Karpas-422 (cell line): ENCODE results near the gene NHERF1. TPM values are rescaled to one million over a fixed set of nuclear protein-coding genes. Genes with fewer than 3 reads are reported as not detected.

Source experiments
- DNase-seq: peaks from one replicate; pipeline ENCODE4 v3.0.0-alpha.2; 2015
- H2AFZ ChIP-seq: fragments of 200-600 bp; sonication (generic); 2 replicates; pipeline ENCODE4 v1.6.1; 2014; ENCODE audit warnings: antibody characterized with exemption, low read length, mixed read lengths
- H3K27ac ChIP-seq: fragments of 200-600 bp; sonication (generic); 2 replicates; pipeline ENCODE4 v1.5.1; 2014; ENCODE audit warnings: mild to moderate bottlenecking, low read length, moderate library complexity
- H3K27me3 ChIP-seq: fragments of 200-600 bp; sonication (generic); 2 replicates; pipeline ENCODE4 v1.6.1; 2014; ENCODE audit warnings: low read length, mixed read lengths
- H3K36me3 ChIP-seq: fragments of 200-600 bp; sonication (generic); 2 replicates; pipeline ENCODE4 v1.6.1; 2014; ENCODE audit warnings: low read length, mixed read lengths; ENCODE audit not compliant: insufficient read depth
- H3K4me1 ChIP-seq: fragments of 200-600 bp; sonication (generic); 2 replicates; pipeline ENCODE4 v1.6.1; 2014; ENCODE audit warnings: mild to moderate bottlenecking, low read length, mixed read lengths
- H3K4me2 ChIP-seq: fragments of 200-600 bp; sonication (generic); 2 replicates; pipeline ENCODE4 v1.6.1; 2014; ENCODE audit warnings: low read length, low read depth, mild to moderate bottlenecking; ENCODE audit not compliant: poor library complexity, severe bottlenecking
- H3K4me3 ChIP-seq: fragments of 200-600 bp; sonication (generic); 2 replicates; pipeline ENCODE4 v1.5.1; 2014; ENCODE audit warnings: mild to moderate bottlenecking, antibody characterized with exemption, low read length, mixed read lengths
- H3K79me2 ChIP-seq: fragments of 200-600 bp; sonication (generic); 2 replicates; pipeline ENCODE4 v1.6.1; 2014; ENCODE audit warnings: mild to moderate bottlenecking, low read length, mixed read lengths
- H3K9ac ChIP-seq: fragments of 200-600 bp; sonication (generic); 2 replicates; pipeline ENCODE4 v1.6.0; 2014; ENCODE audit warnings: low read length
- H3K9me2 ChIP-seq: fragments of 200-600 bp; sonication (generic), shearing (Covaris generic); replicated peaks from 2 replicates; pipeline ENCODE4 v1.6.0; 2014; ENCODE audit warnings: mild to moderate bottlenecking, low read length, moderate library complexity; ENCODE audit not compliant: insufficient read depth
- H3K9me3 ChIP-seq: fragments of 300-700, 200-600 bp; sonication (generic); 2 replicates; pipeline ENCODE4 v1.6.1; 2014; ENCODE audit warnings: low read length, mixed read lengths
- H4K20me1 ChIP-seq: fragments of 200-600 bp; sonication (generic); 2 replicates; pipeline ENCODE4 v1.6.1; 2014; ENCODE audit warnings: mild to moderate bottlenecking, antibody characterized with exemption, low read length, low read depth; ENCODE audit not compliant: insufficient read depth
- total RNA-seq: library from RNA; depleted of rRNA; stranded (reverse); fragments of >200 nt; shearing (Covaris generic); gene quantifications from 2 replicates; pipeline ENCODE4 v1.2.3, GENCODE V29; 2014; ENCODE audit warnings: low replicate concordance

Gene NHERF1
- total RNA-seq, 1 experiment from 2014 or later: 24.4 TPM

DNA sequence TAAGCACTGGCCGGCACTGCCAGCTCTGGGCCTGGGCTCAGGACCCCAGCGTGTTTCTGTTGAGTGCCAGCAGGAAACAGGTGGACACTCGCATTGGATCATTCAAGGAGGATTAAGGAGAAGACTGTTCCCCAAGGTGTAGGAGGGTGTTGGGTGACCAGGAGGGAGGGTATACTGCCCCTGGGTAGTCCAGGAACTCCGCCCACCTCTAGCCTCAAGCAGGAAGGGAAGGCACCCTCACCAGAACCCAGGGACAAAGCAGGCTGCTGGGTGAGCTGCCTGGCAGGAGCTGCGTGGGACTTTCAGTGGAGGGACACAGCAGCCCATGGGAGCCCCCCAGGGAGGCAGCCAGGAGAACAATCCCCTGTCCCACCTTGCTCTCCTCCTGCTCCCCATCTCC lies 19.1 kb upstream of the NHERF1 start:
- Histone ChIP-seq H3K79me2 (no peaks in the 10 kb centered on the region), H3K36me3 (no peaks in the 10 kb centered on the region), H3K9ac (no peak overlapping the region), H3K27me3 (no peaks in the 10 kb centered on the region), H3K4me3 (no peak overlapping the region), H3K27ac (no peak overlapping the region), H4K20me1 (no peaks in the 10 kb centered on the region), H3K9me2 (no peaks in the 10 kb centered on the region), H3K9me3 (peaks cover 3% of the 10 kb centered on the region; the same call in 1 of the 2 replicates), H3K4me2 (no peak overlapping the region), H3K4me1 (no peaks in the 10 kb centered on the region; the same call in 1 of the 2 replicates), H2AFZ (no peak overlapping the region)
- DNase-seq: no peak

DNA sequence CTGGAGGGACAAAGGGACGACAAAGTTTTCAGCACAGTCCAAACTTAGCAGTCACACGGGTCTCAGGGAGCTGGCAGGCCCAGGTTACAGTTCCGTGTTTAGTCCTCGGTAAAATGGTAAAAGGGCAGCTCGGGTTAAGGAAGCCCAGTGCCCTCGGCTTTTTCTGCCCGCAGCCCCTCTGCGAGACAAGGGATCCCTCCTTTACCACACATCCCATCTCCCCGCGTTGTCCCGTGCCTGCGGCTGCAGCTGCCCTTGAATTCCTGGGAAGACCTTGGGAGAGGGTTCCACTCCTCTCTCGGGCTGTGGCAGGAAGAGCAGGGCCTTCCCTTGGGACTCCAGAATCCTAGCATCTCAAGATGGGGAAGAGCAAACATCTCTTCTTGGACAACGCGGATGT lies 18.6 kb upstream of the NHERF1 start:
- no peak overlapping the region for H3K4me3 ChIP-seq
- H4K20me1 ChIP-seq: no peaks in the 10 kb centered on the region
- H3K27ac ChIP-seq: no peak overlapping the region
- no peaks in the 10 kb centered on the region for H3K27me3 ChIP-seq
- no peaks in the 10 kb centered on the region for H3K79me2 ChIP-seq
- H3K9me3 ChIP-seq: peaks cover 3% of the 10 kb centered on the region; the same call in 1 of the 2 replicates
- H2AFZ ChIP-seq: no peak overlapping the region
- H3K9me2 ChIP-seq: no peaks in the 10 kb centered on the region
- H3K9ac ChIP-seq: no peak overlapping the region
- H3K36me3 ChIP-seq: no peaks in the 10 kb centered on the region
- no peak overlapping the region for H3K4me2 ChIP-seq
- no peaks in the 10 kb centered on the region; the same call in 1 of the 2 replicates for H3K4me1 ChIP-seq
- DNase-seq: no peak

DNA sequence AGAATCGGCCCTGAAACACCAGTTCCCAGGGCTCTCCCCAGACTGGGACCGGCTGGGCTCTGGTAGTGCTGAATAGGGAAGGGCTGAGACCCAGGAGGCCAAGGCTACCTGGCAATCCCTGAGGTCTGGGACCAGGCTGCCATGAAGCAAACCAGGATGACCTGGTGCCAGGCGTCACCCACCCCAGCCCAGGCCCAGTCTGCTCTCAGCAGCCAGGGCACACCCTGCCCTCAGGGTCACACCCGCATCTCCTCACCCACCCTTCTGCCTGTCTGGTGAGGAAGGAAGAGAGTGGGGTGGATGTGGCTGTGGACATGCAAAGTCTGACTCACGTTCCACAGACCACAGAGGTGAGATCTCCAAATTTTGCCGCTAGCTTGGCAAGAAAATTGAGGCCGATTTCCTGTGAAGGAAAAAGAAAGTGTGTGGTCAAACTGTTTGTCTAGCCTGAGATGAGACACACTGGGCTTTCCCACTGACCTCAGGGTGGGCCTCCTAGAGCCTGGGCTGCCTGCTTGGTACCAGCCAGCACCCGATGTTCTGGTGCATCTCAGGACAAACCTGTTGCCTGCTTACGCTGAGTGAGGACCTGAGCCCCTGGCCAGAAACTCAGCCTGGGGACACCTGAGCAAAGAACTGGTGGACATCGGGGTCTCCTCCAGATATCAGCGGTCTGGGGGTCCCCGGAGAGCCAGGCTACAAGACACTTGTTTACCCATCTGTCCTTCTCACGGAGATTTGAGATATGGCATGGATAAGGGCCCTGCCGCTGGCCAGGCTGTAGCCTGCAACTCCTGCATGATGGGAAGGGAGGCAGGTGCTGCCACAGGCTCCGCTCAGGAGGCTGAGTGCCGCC lies 17.7 kb upstream of the NHERF1 start:
- Histone ChIP-seq H3K4me3 (no peak overlapping the region), H3K4me2 (no peak overlapping the region), H3K9me2 (no peaks in the 10 kb centered on the region), H3K79me2 (no peaks in the 10 kb centered on the region), H3K4me1 (no peaks in the 10 kb centered on the region; the same call in 1 of the 2 replicates), H4K20me1 (no peaks in the 10 kb centered on the region), H3K36me3 (no peaks in the 10 kb centered on the region), H3K27ac (no peak overlapping the region), H3K9ac (no peak overlapping the region), H3K27me3 (no peaks in the 10 kb centered on the region), H2AFZ (no peak overlapping the region), H3K9me3 (peaks cover 3% of the 10 kb centered on the region; the same call in 1 of the 2 replicates)
- no peak for DNase-seq

DNA sequence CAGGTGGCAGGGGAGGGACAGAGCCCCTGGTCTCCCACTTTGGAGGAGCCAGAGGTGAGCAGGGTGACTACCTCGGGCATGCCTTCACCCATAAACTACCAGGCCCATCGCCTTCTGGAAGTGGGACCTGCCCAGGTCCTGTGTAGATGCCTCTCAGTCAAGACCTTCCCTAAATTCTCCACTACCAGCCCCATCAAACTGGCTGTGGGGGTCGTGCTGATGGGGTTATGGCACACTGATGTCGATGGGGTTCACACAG lies 17.2 kb upstream of the NHERF1 start:
- Histone ChIP-seq H3K27me3 (no peaks in the 10 kb centered on the region), H3K9me2 (no peaks in the 10 kb centered on the region), H3K27ac (no peak overlapping the region), H3K9me3 (peaks cover 3% of the 10 kb centered on the region; the same call in 1 of the 2 replicates), H2AFZ (no peak overlapping the region), H3K79me2 (no peaks in the 10 kb centered on the region), H3K36me3 (no peaks in the 10 kb centered on the region), H3K4me3 (no peak overlapping the region), H3K4me2 (no peak overlapping the region), H3K4me1 (peaks cover 2% of the 10 kb centered on the region), H3K9ac (no peak overlapping the region), H4K20me1 (no peaks in the 10 kb centered on the region)
- DNase-seq: no peak

DNA sequence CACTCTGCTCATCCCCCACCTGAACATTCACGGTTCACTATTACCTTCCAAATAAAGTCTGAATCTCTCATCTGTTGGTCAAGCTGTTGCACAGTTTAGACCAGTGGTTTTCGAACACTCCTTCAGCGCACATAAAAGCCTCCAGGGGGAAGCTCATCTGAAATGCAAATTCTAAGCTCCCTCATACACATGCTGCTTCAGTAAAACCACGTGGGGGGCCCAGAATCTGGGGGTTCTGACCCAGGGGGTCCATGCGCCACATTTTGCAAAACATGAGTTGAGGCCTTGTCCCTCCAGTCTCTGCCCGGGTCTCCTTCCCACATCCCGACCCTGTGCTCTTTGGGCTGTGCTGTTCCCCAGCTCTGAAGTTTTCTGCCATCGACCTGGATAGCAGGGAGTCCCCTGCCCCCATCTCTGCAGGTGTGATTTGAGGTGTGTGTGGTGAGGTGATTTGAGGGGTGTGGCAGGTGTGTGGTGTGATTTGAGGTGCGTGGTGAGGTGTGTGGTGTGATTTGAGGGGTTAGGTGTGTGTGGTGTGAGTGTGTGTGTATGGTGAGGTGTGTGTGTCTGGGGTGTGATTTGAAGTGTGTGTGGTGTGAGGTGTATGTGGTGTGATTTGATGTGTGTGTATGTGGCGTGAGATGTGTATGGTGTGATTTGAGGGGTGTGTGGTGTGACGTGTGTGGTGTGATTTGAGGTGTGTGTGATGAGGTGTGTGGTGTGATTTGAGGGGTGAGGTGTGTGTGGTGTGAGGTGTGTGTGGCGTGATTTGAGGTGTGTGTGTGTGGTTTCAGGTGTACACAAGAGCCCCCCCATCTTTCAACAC lies 16.2 kb upstream of the NHERF1 start:
- H3K4me1 ChIP-seq: peaks cover 11% of the 10 kb centered on the region
- no peak overlapping the region for H3K4me2 ChIP-seq
- H3K27ac ChIP-seq: no peak overlapping the region
- no peaks in the 10 kb centered on the region for H4K20me1 ChIP-seq
- H2AFZ ChIP-seq: no peak overlapping the region
- peaks cover 3% of the 10 kb centered on the region; the same call in 1 of the 2 replicates for H3K9me3 ChIP-seq
- peaks cover under 1% of the 10 kb centered on the region; the same call in 1 of the 2 replicates for H3K27me3 ChIP-seq
- DNase-seq: no peak
- H3K9me2 ChIP-seq: no peaks in the 10 kb centered on the region
- no peaks in the 10 kb centered on the region for H3K79me2 ChIP-seq
- H3K4me3 ChIP-seq: no peak overlapping the region
- no peaks in the 10 kb centered on the region for H3K36me3 ChIP-seq
- no peak overlapping the region for H3K9ac ChIP-seq

DNA sequence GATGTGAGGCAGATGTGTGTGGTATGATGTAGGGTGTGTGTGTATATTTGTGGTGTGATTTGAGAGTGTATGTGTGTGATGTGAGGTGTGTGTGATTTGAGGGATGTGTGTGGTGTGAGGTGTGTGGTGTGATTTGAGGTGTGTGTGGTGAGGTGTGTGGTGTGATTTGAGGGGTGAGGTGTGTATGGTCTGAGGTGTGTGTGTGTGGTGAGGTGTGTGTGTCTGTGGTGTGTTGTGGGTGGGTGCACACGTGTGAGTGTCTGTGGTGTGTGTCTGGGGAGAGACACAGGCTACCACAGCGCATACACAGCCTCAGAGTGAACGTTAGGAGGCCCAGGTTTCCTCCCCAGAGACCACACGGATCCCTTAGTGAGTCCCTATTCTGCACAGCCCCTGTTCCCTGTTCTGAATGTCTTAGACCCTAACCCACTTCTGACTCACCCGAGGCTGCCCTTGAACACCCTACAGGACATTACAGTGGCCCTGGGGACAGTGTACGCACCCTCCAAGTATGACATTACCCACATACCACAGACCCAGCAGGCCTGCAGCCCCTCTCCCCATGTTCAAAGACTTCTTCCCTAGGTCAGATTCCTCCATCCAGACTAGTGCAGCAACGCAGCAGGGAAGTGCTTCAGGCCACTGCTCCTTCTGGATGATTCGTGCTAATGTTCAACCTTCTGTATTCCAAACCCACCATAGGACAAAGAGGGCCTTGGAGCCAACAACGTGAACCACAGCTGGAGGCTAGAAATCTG lies 14.9 kb upstream of the NHERF1 start:
- H3K79me2 ChIP-seq: no peaks in the 10 kb centered on the region
- H3K9ac ChIP-seq: no peak overlapping the region
- no peak overlapping the region for H3K4me2 ChIP-seq
- DNase-seq: no peak
- no peak overlapping the region for H2AFZ ChIP-seq
- H3K27me3 ChIP-seq: peaks cover 2% of the 10 kb centered on the region; the same call in 1 of the 2 replicates
- no peaks in the 10 kb centered on the region for H4K20me1 ChIP-seq
- H3K36me3 ChIP-seq: no peaks in the 10 kb centered on the region
- peaks cover 17% of the 10 kb centered on the region for H3K4me1 ChIP-seq
- H3K9me2 ChIP-seq: no peaks in the 10 kb centered on the region
- no peak overlapping the region for H3K4me3 ChIP-seq
- no peak overlapping the region for H3K27ac ChIP-seq
- peaks cover 3% of the 10 kb centered on the region; the same call in 1 of the 2 replicates for H3K9me3 ChIP-seq

DNA sequence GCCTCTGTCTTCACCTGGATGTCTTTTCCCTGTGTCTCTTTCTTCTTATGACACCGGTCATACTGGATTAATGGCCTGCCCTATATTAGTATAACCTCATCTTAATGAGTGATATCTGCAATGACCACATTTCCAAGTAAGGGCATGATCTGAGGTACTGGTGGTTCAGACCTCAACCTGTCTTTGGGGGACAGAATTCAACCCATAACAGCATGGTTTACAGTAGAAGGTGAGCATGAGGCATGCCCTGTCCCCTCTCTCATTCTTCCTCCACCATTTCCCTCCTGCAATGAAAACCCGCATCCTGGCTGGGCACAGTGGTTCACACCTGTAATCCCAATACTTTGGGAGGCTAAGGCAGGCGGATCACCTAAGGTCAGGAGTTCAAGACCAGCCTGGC lies 14.2 kb upstream of the NHERF1 start:
- Histone ChIP-seq H3K4me1 (peaks cover 17% of the 10 kb centered on the region), H3K9me3 (no peaks in the 10 kb centered on the region; the same call in 1 of the 2 replicates)

More for the DNA sequence above, 14.2 kb upstream of the NHERF1 start:
- H3K9ac ChIP-seq: no peak overlapping the region
- no peak for DNase-seq
- H3K27ac ChIP-seq: no peak overlapping the region
- no peak overlapping the region for H3K4me2 ChIP-seq
- no peaks in the 10 kb centered on the region for H4K20me1 ChIP-seq
- H3K79me2 ChIP-seq: no peaks in the 10 kb centered on the region
- no peaks in the 10 kb centered on the region for H3K9me2 ChIP-seq
- H2AFZ ChIP-seq: no peak overlapping the region
- H3K36me3 ChIP-seq: no peaks in the 10 kb centered on the region
- no peak overlapping the region for H3K4me3 ChIP-seq
- peaks cover 2% of the 10 kb centered on the region; the same call in 1 of the 2 replicates for H3K27me3 ChIP-seq
